Mesothelial cell of epicardium (in vitro differentiated cells): Measurements from ENCODE around the gene MAPK8IP3. TPM values are rescaled to one million over a fixed set of nuclear protein-coding genes. Genes with fewer than 3 reads are reported as not detected.

Experiments
- DNase-seq, 2 experiments: peaks; one replicate each; pipeline ENCODE4 v3.0.0; 2021; ENCODE audit warnings: low spot score in 2 of 2; ENCODE audit not compliant: unreplicated experiment in 2 of 2
- H3K27ac Mint-ChIP-seq: 2 replicates; pipeline ENCODE4 v1.8.0; 2021; ENCODE audit warnings: mixed read lengths
- H3K27me3 Mint-ChIP-seq: 2 replicates; pipeline ENCODE4 v1.8.0; 2021; ENCODE audit warnings: low read depth, mixed read lengths
- H3K36me3 Mint-ChIP-seq: 2 replicates; pipeline ENCODE4 v1.8.0; 2021; ENCODE audit warnings: mixed read lengths
- H3K4me1 Mint-ChIP-seq: 2 replicates; pipeline ENCODE4 v1.8.0; 2021; ENCODE audit warnings: mixed read lengths
- H3K4me3 Mint-ChIP-seq: 2 replicates; pipeline ENCODE4 v1.8.0; 2021; ENCODE audit warnings: mild to moderate bottlenecking, moderate library complexity, mixed read lengths
- H3K9me3 Mint-ChIP-seq: 2 replicates; pipeline ENCODE4 v1.8.0; 2021; ENCODE audit warnings: mixed read lengths
- total RNA-seq: library from RNA; stranded (reverse); gene quantifications from 3 replicates; pipeline ENCODE4 v1.2.1, GENCODE V29; 2021
- TF ChIP-seq, protein P1 (sequence below): fragments of 200-600 bp; sonication (generic); IDR thresholded peaks from one replicate; pipeline ENCODE4 v1.5.0; 2021; ENCODE audit warnings: antibody characterized with exemption; ENCODE audit not compliant: unreplicated experiment

Gene MAPK8IP3
- total RNA-seq, 1 donor from 2014 or later, result 182 TPM

- DNase-seq, result no peak
- TF ChIP-seq, protein P1, sequence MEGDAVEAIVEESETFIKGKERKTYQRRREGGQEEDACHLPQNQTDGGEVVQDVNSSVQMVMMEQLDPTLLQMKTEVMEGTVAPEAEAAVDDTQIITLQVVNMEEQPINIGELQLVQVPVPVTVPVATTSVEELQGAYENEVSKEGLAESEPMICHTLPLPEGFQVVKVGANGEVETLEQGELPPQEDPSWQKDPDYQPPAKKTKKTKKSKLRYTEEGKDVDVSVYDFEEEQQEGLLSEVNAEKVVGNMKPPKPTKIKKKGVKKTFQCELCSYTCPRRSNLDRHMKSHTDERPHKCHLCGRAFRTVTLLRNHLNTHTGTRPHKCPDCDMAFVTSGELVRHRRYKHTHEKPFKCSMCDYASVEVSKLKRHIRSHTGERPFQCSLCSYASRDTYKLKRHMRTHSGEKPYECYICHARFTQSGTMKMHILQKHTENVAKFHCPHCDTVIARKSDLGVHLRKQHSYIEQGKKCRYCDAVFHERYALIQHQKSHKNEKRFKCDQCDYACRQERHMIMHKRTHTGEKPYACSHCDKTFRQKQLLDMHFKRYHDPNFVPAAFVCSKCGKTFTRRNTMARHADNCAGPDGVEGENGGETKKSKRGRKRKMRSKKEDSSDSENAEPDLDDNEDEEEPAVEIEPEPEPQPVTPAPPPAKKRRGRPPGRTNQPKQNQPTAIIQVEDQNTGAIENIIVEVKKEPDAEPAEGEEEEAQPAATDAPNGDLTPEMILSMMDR, result no peak
- no peaks in the 10 kb centered on the region for H3K4me1 Mint-ChIP-seq
- no peak overlapping the region for H3K27ac Mint-ChIP-seq
- no peaks in the 10 kb centered on the region for H3K9me3 Mint-ChIP-seq
- peaks cover 9% of the 10 kb centered on the region for H3K36me3 Mint-ChIP-seq
- no peaks in the 10 kb centered on the region for H3K27me3 Mint-ChIP-seq
- no peak overlapping the region for H3K4me3 Mint-ChIP-seq
Measured at GRCh38 chr16:1762879-1763520, 57.0 kb downstream of the MAPK8IP3 start.

GRCh38 chr16:1763521-1764511 lies 57.8 kb downstream of the MAPK8IP3 start:
- no peaks in the 10 kb centered on the region for H3K4me1 Mint-ChIP-seq
- H3K9me3 Mint-ChIP-seq, result no peaks in the 10 kb centered on the region
- no peak overlapping the region for H3K4me3 Mint-ChIP-seq
- TF ChIP-seq, protein P1, result peak; percentile 59
- peak in 1 of 2 experiments; percentile 65 for DNase-seq
- no peaks in the 10 kb centered on the region for H3K27me3 Mint-ChIP-seq
- H3K27ac Mint-ChIP-seq, result no peak overlapping the region
- peaks cover 10% of the 10 kb centered on the region for H3K36me3 Mint-ChIP-seq

DNA sequence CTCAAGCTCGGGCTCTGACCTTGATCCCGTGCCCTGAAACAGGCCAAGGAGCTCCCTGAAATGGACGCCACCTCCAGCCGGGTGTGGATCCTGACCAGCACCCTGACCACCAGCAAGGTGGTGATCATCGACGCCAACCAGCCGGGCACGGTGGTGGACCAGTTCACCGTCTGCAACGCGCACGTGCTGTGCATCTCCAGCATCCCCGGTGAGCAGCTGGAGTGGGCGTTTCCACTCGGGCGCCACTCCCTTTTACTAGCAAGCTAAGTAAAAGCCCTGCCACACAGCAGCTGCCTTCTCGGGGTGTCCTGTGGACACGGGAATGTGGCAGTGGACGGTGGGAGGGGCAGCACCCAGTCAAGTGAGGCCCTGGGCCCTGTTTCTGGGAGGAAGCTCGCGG lies 59.0 kb downstream of the MAPK8IP3 start:
- Mint-ChIP-seq H3K36me3 (peaks cover 10% of the 10 kb centered on the region), H3K27ac (no peak overlapping the region), H3K9me3 (no peaks in the 10 kb centered on the region), H3K27me3 (no peaks in the 10 kb centered on the region), H3K4me3 (no peak overlapping the region), H3K4me1 (peaks cover under 1% of the 10 kb centered on the region)
- no peak for DNase-seq
- TF ChIP-seq, protein P1, result no peak

GRCh38 chr16:1765826-1766225 lies 59.8 kb downstream of the MAPK8IP3 start:
- no peaks in the 10 kb centered on the region for H3K27me3 Mint-ChIP-seq
- TF ChIP-seq, protein P1, result no peak
- H3K4me3 Mint-ChIP-seq, result no peak overlapping the region
- peaks cover 10% of the 10 kb centered on the region for H3K36me3 Mint-ChIP-seq
- peaks cover 7% of the 10 kb centered on the region for H3K4me1 Mint-ChIP-seq
- no peak overlapping the region for H3K27ac Mint-ChIP-seq
- H3K9me3 Mint-ChIP-seq, result no peaks in the 10 kb centered on the region
- no peak for DNase-seq

- Mint-ChIP-seq H3K4me1 (peaks cover 7% of the 10 kb centered on the region), H3K27me3 (no peaks in the 10 kb centered on the region), H3K27ac (no peak overlapping the region), H3K9me3 (no peaks in the 10 kb centered on the region), H3K36me3 (peaks cover 8% of the 10 kb centered on the region), H3K4me3 (no peak overlapping the region)
- DNase-seq, result no peak
- TF ChIP-seq, protein P1, result no peak
Measured at GRCh38 chr16:1766231-1766630, 60.2 kb downstream of the MAPK8IP3 start.
